ENCODE results near the gene ARFGAP1. TPM values are rescaled to one million over a fixed set of nuclear protein-coding genes. Genes with fewer than 3 reads are reported as not detected.

The ARFGAP1 gene
- total and polyA plus RNA-seq, 10 of the 15 experiments (the other 5 are each of a cell fraction or from before 2014, with no cell fraction given): 0.45 to 79.9 (median 30.8) TPM

GRCh38 chr20:63252284-63252711 lies 20.3 kb upstream of the ARFGAP1 start (continued):
- TF ChIP-seq ATF3 (IDR thresholded peaks at IDR 0.05; ENCODE audit: borderline replicate concordance, extremely low read depth, low read depth, low read length) (no peak), ZNF24 (IDR thresholded peaks at IDR 0.05) (no peak), SREBF2 (IDR thresholded peaks at IDR 0.05; ENCODE audit: low read length) (no peak), E2F8 (IDR thresholded peaks at IDR 0.05; ENCODE audit: low read depth, partially characterized antibody) (no peak), SUZ12 (IDR thresholded peaks at IDR 0.05; ENCODE audit: unreplicated experiment) (no peak)

- Histone ChIP-seq H3K27ac (ENCODE audit: control insufficient read depth, insufficient read depth) (no peak overlapping the region), H3K4me3 (no peak overlapping the region), H4K20me1 (ENCODE audit: control insufficient read depth, insufficient read depth) (no peaks in the 10 kb centered on the region; the same call in 1 of the 2 replicates), H3K9me3 (replicated peaks; ENCODE audit: control insufficient read depth, insufficient read depth, low read length) (no peaks in the 10 kb centered on the region), H3K79me2 (ENCODE audit: control insufficient read depth, insufficient read depth, low read length) (no peaks in the 10 kb centered on the region), H3K4me2 (ENCODE audit: control insufficient read depth, insufficient read depth) (no peak overlapping the region), H3K36me3 (ENCODE audit: control insufficient read depth in 2 of 2, insufficient read depth in 2 of 2, low read length in 1 of 2) (no peaks in the 10 kb centered on the region), H3K9ac (ENCODE audit: control insufficient read depth, insufficient read depth, low read length) (no peak overlapping the region), H3K27me3 (replicated peaks in 1 of 2; ENCODE audit: control insufficient read depth in 2 of 2, insufficient read depth in 2 of 2, low read length in 1 of 2) (peaks cover 0 to 9% of the 10 kb centered on the region in 2 experiments), H2AFZ (ENCODE audit: control insufficient read depth, low read depth, low read length) (no peak overlapping the region), H3K4me1 (ENCODE audit: control insufficient read depth, insufficient read depth, low read length) (no peaks in the 10 kb centered on the region)
- in situ Hi-C loops (cut with MboI): no loop called here
- DNase-seq (ENCODE audit: low read depth, low spot score) (no peak), FAIRE-seq (no peak), ATAC-seq (no peak)
- ChIA-PET RAD21 (ENCODE audit: unreplicated experiment) (no interaction called here), SMC1A (ENCODE audit: uncharacterized antibody, unreplicated experiment) (no interaction called here), CTCF (no interaction called here), POLR2A (no interaction called here)
- no peak for TF ChIP-seq SUZ12 (IDR thresholded peaks at IDR 0.05; ENCODE audit: unreplicated experiment)
- 27% methylated on average over 15 of the region's 16 CpGs for WGBS (ENCODE audit: insufficient coverage, insufficient replicate concordance, low lambda C conversion rate, missing lambda C conversion rate)
- BruUV-seq (replicated peaks): no TSS peak
- intact Hi-C loops (cut with micrococcal nuclease; ENCODE audit: unreplicated experiment): no loop called here
These were observed 19.6 kb upstream of the ARFGAP1 start for GRCh38 chr20:63253065-63253437.

Measured in GM12878 (cell line).